H9 (cell line): ENCODE data around the gene UNK. TPM values are rescaled to one million over a fixed set of nuclear protein-coding genes. Genes with fewer than 3 reads are reported as not detected.

Experiments
- DNase-seq: peaks from one replicate; pipeline ENCODE4 v3.0.0-alpha.2; 2017
- H2AFZ ChIP-seq: one replicate; pipeline ENCODE4 v1.6.1; 2013; ENCODE audit warnings: mild to moderate bottlenecking, low read length, control low read depth, moderate library complexity
- H2AK5ac ChIP-seq: 2 replicates; pipeline ENCODE4 v1.6.1; 2013; ENCODE audit warnings: low read length, control low read depth, mixed read lengths; ENCODE audit not compliant: insufficient read length
- H2BK120ac ChIP-seq: one replicate; pipeline ENCODE4 v1.6.1; 2013; ENCODE audit warnings: low read depth, mild to moderate bottlenecking, low read length, control low read depth, inconsistent platforms; ENCODE audit not compliant: poor library complexity, severe bottlenecking
- H2BK12ac ChIP-seq: 2 replicates; pipeline ENCODE4 v1.6.1; 2013; ENCODE audit warnings: low read length, control low read depth, mixed read lengths, low read depth; ENCODE audit not compliant: insufficient read length
- H2BK15ac ChIP-seq: 2 replicates; pipeline ENCODE4 v1.6.1; 2013; ENCODE audit warnings: low read depth, low read length, control low read depth
- H2BK20ac ChIP-seq: one replicate; pipeline ENCODE4 v1.6.1; 2013; ENCODE audit warnings: low read depth, mild to moderate bottlenecking, low read length, control low read depth, inconsistent platforms; ENCODE audit not compliant: poor library complexity, severe bottlenecking
- H2BK5ac ChIP-seq: 2 replicates; pipeline ENCODE4 v1.6.1; 2013; ENCODE audit warnings: low read length, control low read depth, mixed read lengths; ENCODE audit not compliant: insufficient read length
- H3K14ac ChIP-seq: 2 replicates; pipeline ENCODE4 v1.6.1; 2013; ENCODE audit warnings: low read length, control low read depth; ENCODE audit not compliant: insufficient read depth
- H3K18ac ChIP-seq: 2 replicates; pipeline ENCODE4 v1.6.1; 2013; ENCODE audit warnings: low read depth, mild to moderate bottlenecking, mixed read lengths, low read length, control low read depth; ENCODE audit not compliant: insufficient read length
- H3K23ac ChIP-seq: 2 replicates; pipeline ENCODE4 v1.6.1; 2013; ENCODE audit warnings: low read length, control low read depth, mixed read lengths, low read depth; ENCODE audit not compliant: insufficient read length
- H3K23me2 ChIP-seq: 2 replicates; pipeline ENCODE4 v1.6.1; 2013; ENCODE audit warnings: low read depth, mild to moderate bottlenecking, mixed read lengths, low read length, control low read depth; ENCODE audit not compliant: insufficient read length, poor library complexity, severe bottlenecking
- H3K27ac ChIP-seq: 2 replicates; pipeline ENCODE4 v1.5.1; 2013; ENCODE audit warnings: low read length, control low read depth, mixed read lengths, low read depth; ENCODE audit not compliant: insufficient read length
- H3K27me3 ChIP-seq: 2 replicates; pipeline ENCODE4 v1.6.1; 2013; ENCODE audit warnings: low read length, control low read depth, inconsistent platforms; ENCODE audit not compliant: insufficient read depth
- H3K4ac ChIP-seq: 2 replicates; pipeline ENCODE4 v1.6.1; 2013; ENCODE audit warnings: low read depth, mild to moderate bottlenecking, control low read depth, inconsistent platforms, low read length, moderate library complexity
- H3K4me1 ChIP-seq: 2 replicates; pipeline ENCODE4 v1.6.1; 2013; ENCODE audit warnings: low read length, control low read depth, inconsistent platforms; ENCODE audit not compliant: insufficient read depth
- H3K4me2 ChIP-seq: 2 replicates; pipeline ENCODE4 v1.6.1; 2013; ENCODE audit warnings: low read length, control low read depth, mixed read lengths; ENCODE audit not compliant: insufficient read length, insufficient read depth
- H3K56ac ChIP-seq: 2 replicates; pipeline ENCODE4 v1.6.1; 2013; ENCODE audit warnings: low read depth, mild to moderate bottlenecking, mixed read lengths, low read length, control low read depth; ENCODE audit not compliant: insufficient read length
- H3K79me1 ChIP-seq: 2 replicates; pipeline ENCODE4 v1.6.1; 2013; ENCODE audit warnings: low read depth, mild to moderate bottlenecking, moderate library complexity, low read length, control low read depth, inconsistent platforms; ENCODE audit not compliant: insufficient read depth, poor library complexity, severe bottlenecking
- H3K79me2 ChIP-seq: 2 replicates; pipeline ENCODE4 v1.6.1; 2013; ENCODE audit warnings: low read length, control low read depth, inconsistent platforms; ENCODE audit not compliant: insufficient read depth
- H3K9ac ChIP-seq: 2 replicates; pipeline ENCODE4 v1.6.1; 2013; ENCODE audit warnings: low read length, control low read depth, mixed read lengths; ENCODE audit not compliant: insufficient read length; ENCODE audit errors: extremely low read depth
- H3K9me3 ChIP-seq: one replicate; pipeline ENCODE4 v1.6.1; 2013; ENCODE audit warnings: low read depth, low read length, inconsistent platforms; ENCODE audit not compliant: control insufficient read depth
- H3T11ph ChIP-seq: one replicate; pipeline ENCODE4 v1.6.1; 2013; ENCODE audit warnings: mild to moderate bottlenecking, low read length, control low read depth, inconsistent platforms
- H4K20me1 ChIP-seq: one replicate; pipeline ENCODE4 v1.6.1; 2013; ENCODE audit not compliant: control insufficient read depth, insufficient read length, insufficient read depth
- H4K5ac ChIP-seq: 2 replicates; pipeline ENCODE4 v1.6.1; 2013; ENCODE audit warnings: low read depth, mild to moderate bottlenecking, mixed read lengths, low read length, control low read depth; ENCODE audit not compliant: insufficient read length
- H4K8ac ChIP-seq: replicated peaks from 2 replicates; pipeline ENCODE4 v1.6.1; 2013; ENCODE audit warnings: low read length, control low read depth, mixed read lengths, low read depth; ENCODE audit not compliant: insufficient read length
- H4K91ac ChIP-seq: 2 replicates; pipeline ENCODE4 v1.6.1; 2013; ENCODE audit warnings: low read depth, mild to moderate bottlenecking, moderate library complexity, mixed read lengths, low read length, control low read depth; ENCODE audit not compliant: insufficient read length
- H3K27ac Mint-ChIP-seq, 3 experiments: 2 replicates in 2 of 3; 3 replicates in 1 of 3; pipeline ENCODE4 v1.8.0; 2020 to 2021; ENCODE audit warnings: mixed read lengths in 3 of 3, mild to moderate bottlenecking in 1 of 3, moderate library complexity in 1 of 3
- H3K27me3 Mint-ChIP-seq: 2 replicates; pipeline ENCODE4 v1.8.0; 2021; ENCODE audit warnings: low read depth, mild to moderate bottlenecking, moderate library complexity, mixed read lengths
- H3K36me3 Mint-ChIP-seq, 3 experiments: 2 replicates in 2 of 3; 3 replicates in 1 of 3; pipeline ENCODE4 v1.8.0; 2020 to 2021; ENCODE audit warnings: low read depth in 3 of 3, mixed read lengths in 3 of 3; ENCODE audit not compliant: insufficient read depth in 1 of 3
- H3K4me1 Mint-ChIP-seq, 2 experiments: 2 replicates each; pipeline ENCODE4 v1.8.0; 2020; ENCODE audit warnings: mixed read lengths in 2 of 2
- H3K4me3 Mint-ChIP-seq, 2 experiments: 2 replicates in 1 of 2; 3 replicates in 1 of 2; pipeline ENCODE4 v1.8.0; 2020 to 2021; ENCODE audit warnings: mild to moderate bottlenecking in 2 of 2, mixed read lengths in 2 of 2, moderate library complexity in 1 of 2
- H3K9me3 Mint-ChIP-seq, 2 experiments: 2 replicates in 1 of 2; 3 replicates in 1 of 2; pipeline ENCODE4 v1.8.0; 2020; ENCODE audit warnings: mild to moderate bottlenecking in 2 of 2, mixed read lengths in 2 of 2, moderate library complexity in 1 of 2
- CTCF ChIP-seq: fragments of 200-600 bp; sonication (generic); conservative IDR thresholded peaks from 3 replicates; pipeline ENCODE4 v1.8.0; 2021; ENCODE audit warnings: antibody characterized with exemption, mild to moderate bottlenecking
- WGBS: extraction: QIAGEN DNeasy Blood & Tissue Kit; methylation state at CpG from one replicate; pipeline ENCODE4 v1.1.7; 2013; ENCODE audit warnings: missing lambda C conversion rate, low lambda C conversion rate, mixed read lengths; ENCODE audit not compliant: insufficient read length; ENCODE audit errors: extremely low coverage; 5-methylcytosine and 5-hydroxymethylcytosine counted together
- total RNA-seq: library from RNA; stranded (reverse); gene quantifications from 2 replicates; pipeline ENCODE4 v1.2.1, GENCODE V29; 2021

UNK gene
- total RNA-seq, 1 experiment from 2014 or later: 36.4 TPM

- no peak for DNase-seq
- no peak overlapping the region for H3K56ac ChIP-seq
- H4K91ac ChIP-seq: no peak overlapping the region
- H2BK20ac ChIP-seq: no peak overlapping the region
- H3K9ac ChIP-seq: no peak overlapping the region
- Mint-ChIP-seq H3K36me3 (peaks cover 17 to 57% (median 55%) of the 10 kb centered on the region in 3 experiments), H3K27ac (no peak overlapping the region), H3K4me3 (no peak overlapping the region), H3K27me3 (no peaks in the 10 kb centered on the region), H3K9me3 (no peaks in the 10 kb centered on the region; a peak in 1 of 5 replicates), H3K4me1 (peaks cover 5% of the 10 kb centered on the region in 2 experiments; a peak in 3 of 4 replicates)
- no peak overlapping the region for H2AK5ac ChIP-seq
- H3K79me2 ChIP-seq: no peaks in the 10 kb centered on the region
- H2BK15ac ChIP-seq: no peak overlapping the region
- H3K4ac ChIP-seq: no peak overlapping the region
- no peak overlapping the region for H2BK12ac ChIP-seq
- H3K27ac ChIP-seq: no peak overlapping the region
- H2AFZ ChIP-seq: no peak overlapping the region
- no peak overlapping the region for H3K18ac ChIP-seq
- no peak overlapping the region for H4K5ac ChIP-seq
- H3T11ph ChIP-seq: no peak overlapping the region
- H3K4me1 ChIP-seq: no peaks in the 10 kb centered on the region
- H4K20me1 ChIP-seq: no peaks in the 10 kb centered on the region
- H3K14ac ChIP-seq: no peak overlapping the region
- no peaks in the 10 kb centered on the region for H3K27me3 ChIP-seq
- no peaks in the 10 kb centered on the region for H3K79me1 ChIP-seq
- H4K8ac ChIP-seq: no peak overlapping the region
- TF ChIP-seq CTCF: no peak
- no peaks in the 10 kb centered on the region for H3K23me2 ChIP-seq
- no peak overlapping the region for H3K4me2 ChIP-seq
- WGBS: no CpG with 5 or more reads among the region's 3 CpGs
- H3K23ac ChIP-seq: no peak overlapping the region
- H2BK5ac ChIP-seq: no peak overlapping the region
- H2BK120ac ChIP-seq: no peak overlapping the region
- H3K9me3 ChIP-seq: no peaks in the 10 kb centered on the region
Observed at GRCh38 chr17:75822800-75823166, 38.2 kb downstream of the UNK start.
